IMR-90 (cell line): ENCODE measurements around the gene HDDC3. TPM values are rescaled to one million over a fixed set of nuclear protein-coding genes. Genes with fewer than 3 reads are reported as not detected.

Experiments
- ATAC-seq: fragments of 200-7000 bp; cut with Tn5 transposase; 2 replicates; pipeline ENCODE4 v1.9.1; 2020; ENCODE audit warnings: low read depth, mild to moderate bottlenecking, moderate library complexity
- BruUV-seq: library from RNA; stranded (reverse); fragments of 400-500 nt; replicated peaks from 2 replicates; lab custom pipeline; 2021; lab: Mats Ljungman, UMichigan
- CTCF ChIA-PET: fragments of 300-600 bp; formaldehyde crosslinking; extraction: SDS; loops from one replicate; lab custom pipeline; 2021; ENCODE audit warnings: antibody characterized with exemption; lab: Yijun Ruan, JAX
- POLR2A ChIA-PET: fragments of 300-600 bp; sonication (Branson Sonifier 250); formaldehyde crosslinking; loops from one replicate; lab custom pipeline; 2022; ENCODE audit warnings: antibody characterized with exemption; ENCODE audit not compliant: unreplicated experiment; lab: Charles Lee
- DNase-seq: peaks from one replicate; pipeline ENCODE4 v3.0.0; 2013
- H2AFZ ChIP-seq: replicated peaks from 2 replicates; pipeline ENCODE3; 2013; ENCODE audit warnings: low read length, mild to moderate bottlenecking; ENCODE audit not compliant: poor library complexity
- H2AK5ac ChIP-seq: 2 replicates; pipeline ENCODE4 v1.6.1; 2013; ENCODE audit warnings: low read depth, low read length, inconsistent platforms
- H2AK9ac ChIP-seq: replicated peaks from 2 replicates; pipeline ENCODE3; 2013; ENCODE audit warnings: mild to moderate bottlenecking, low read depth, low read length, moderate library complexity; ENCODE audit not compliant: poor library complexity
- H2BK120ac ChIP-seq: 2 replicates; pipeline ENCODE4 v1.6.1; 2013; ENCODE audit warnings: low read depth, low read length, inconsistent platforms
- H2BK15ac ChIP-seq: 3 replicates; pipeline ENCODE4 v1.6.1; 2013; ENCODE audit warnings: low read depth, low read length, inconsistent platforms
- H2BK20ac ChIP-seq: 2 replicates; pipeline ENCODE4 v1.6.1; 2013; ENCODE audit warnings: low read depth, mild to moderate bottlenecking, inconsistent platforms, low read length, moderate library complexity
- H2BK5ac ChIP-seq: 2 replicates; pipeline ENCODE4 v1.6.1; 2013; ENCODE audit warnings: mild to moderate bottlenecking, low read depth, low read length, inconsistent platforms; ENCODE audit not compliant: poor library complexity, severe bottlenecking
- H3K14ac ChIP-seq: replicated peaks from 2 replicates; pipeline ENCODE4 v1.6.1; 2013; ENCODE audit warnings: low read depth, low read length, inconsistent platforms
- H3K18ac ChIP-seq: 2 replicates; pipeline ENCODE4 v1.6.1; 2013; ENCODE audit warnings: low read depth, low read length, control low read depth
- H3K23ac ChIP-seq: 2 replicates; pipeline ENCODE4 v1.6.1; 2013; ENCODE audit warnings: low read depth, low read length, inconsistent platforms
- H3K27ac ChIP-seq: 2 replicates; pipeline ENCODE4 v1.5.1; 2013; ENCODE audit warnings: mild to moderate bottlenecking, control low read depth, low read length; ENCODE audit not compliant: insufficient read depth
- H3K27me3 ChIP-seq: 2 replicates; pipeline ENCODE4 v1.6.1; 2013; ENCODE audit warnings: low read length; ENCODE audit not compliant: control insufficient read depth, insufficient read depth
- H3K36me3 ChIP-seq: 2 replicates; pipeline ENCODE4 v1.6.1; 2013; ENCODE audit warnings: low read length, mixed read lengths; ENCODE audit not compliant: control insufficient read depth, insufficient read depth
- H3K4ac ChIP-seq: 2 replicates; pipeline ENCODE4 v1.6.1; 2013; ENCODE audit warnings: low read depth, low read length, inconsistent platforms
- H3K4me1 ChIP-seq: 2 replicates; pipeline ENCODE4 v1.6.1; 2013; ENCODE audit warnings: low read length, mixed read lengths; ENCODE audit not compliant: control insufficient read depth, insufficient read depth
- H3K4me2 ChIP-seq: 2 replicates; pipeline ENCODE4 v1.6.1; 2013; ENCODE audit warnings: low read depth, mild to moderate bottlenecking, control low read depth, low read length, moderate library complexity
- H3K4me3 ChIP-seq: 2 replicates; pipeline ENCODE4 v1.5.1; 2013; ENCODE audit warnings: low read depth, mild to moderate bottlenecking, control low read depth, low read length, moderate library complexity; ENCODE audit not compliant: insufficient read depth
- H3K56ac ChIP-seq: 2 replicates; pipeline ENCODE4 v1.6.1; 2013; ENCODE audit warnings: low read length, inconsistent platforms; ENCODE audit not compliant: insufficient read depth; ENCODE audit errors: extremely low read depth
- H3K79me1 ChIP-seq, 2 experiments: 2 replicates each; pipeline ENCODE4 v1.6.1; 2013; ENCODE audit warnings: low read length in 2 of 2, inconsistent platforms in 1 of 2, low read depth in 1 of 2
- H3K9ac ChIP-seq: 2 replicates; pipeline ENCODE4 v1.6.1; 2013; ENCODE audit warnings: low read depth, low read length, control low read depth
- H3K9me1 ChIP-seq: 2 replicates; pipeline ENCODE4 v1.6.1; 2013; ENCODE audit warnings: low read length, inconsistent platforms; ENCODE audit not compliant: insufficient read depth
- H3K9me3 ChIP-seq: 2 replicates; pipeline ENCODE4 v1.6.1; 2013; ENCODE audit warnings: low read length; ENCODE audit not compliant: control insufficient read depth, insufficient read depth
- H4K20me1 ChIP-seq: 2 replicates; pipeline ENCODE4 v1.6.1; 2013; ENCODE audit warnings: low read length, inconsistent platforms; ENCODE audit not compliant: insufficient read depth
- H4K5ac ChIP-seq: 2 replicates; pipeline ENCODE4 v1.6.1; 2013; ENCODE audit warnings: mild to moderate bottlenecking, low read depth, low read length, control low read depth
- H4K8ac ChIP-seq, 2 experiments: 2 replicates each; pipeline ENCODE4 v1.6.1; 2013; ENCODE audit warnings: low read depth in 2 of 2, low read length in 2 of 2, control low read depth in 1 of 2, inconsistent platforms in 1 of 2
- H4K91ac ChIP-seq: 2 replicates; pipeline ENCODE4 v1.6.1; 2013; ENCODE audit warnings: low read depth, low read length, inconsistent platforms; ENCODE audit not compliant: insufficient read depth
- BHLHE40 ChIP-seq: fragments of 150-350 bp; IDR thresholded peaks from 2 replicates; pipeline ENCODE4 v1.6.1; 2016; ENCODE audit warnings: mild to moderate bottlenecking, low read depth, low read length
- CEBPB ChIP-seq: IDR thresholded peaks from 2 replicates; pipeline ENCODE4 v1.6.1; 2012; ENCODE audit warnings: low read depth, low read length, improper control_type of control experiment
- CTCF ChIP-seq: conservative IDR thresholded peaks from 2 replicates; pipeline ENCODE4 v1.5.1; 2012; ENCODE audit warnings: mild to moderate bottlenecking, low read depth, low read length, improper control_type of control experiment
- ELK1 ChIP-seq: fragments of 150-350 bp; IDR thresholded peaks from 2 replicates; pipeline ENCODE4 v1.6.1; 2016; ENCODE audit warnings: low read depth, mild to moderate bottlenecking, low read length, moderate library complexity, borderline replicate concordance
- FOS ChIP-seq: fragments of 150-350 bp; IDR thresholded peaks from 2 replicates; pipeline ENCODE4 v1.6.1; 2016; ENCODE audit warnings: low read depth, low read length
- MXI1 ChIP-seq: IDR thresholded peaks from 2 replicates; pipeline ENCODE4 v1.6.1; 2012; ENCODE audit warnings: low read depth, mild to moderate bottlenecking, low read length, moderate library complexity, borderline replicate concordance
- NFE2L2 ChIP-seq: fragments of 150-350 bp; IDR thresholded peaks from 2 replicates; pipeline ENCODE4 v1.6.1; 2016; ENCODE audit warnings: low read depth, mild to moderate bottlenecking, low read length
- RAD21 ChIP-seq: IDR thresholded peaks from 2 replicates; pipeline ENCODE4 v1.6.1; 2012; ENCODE audit warnings: low read length, improper control_type of control experiment
- RCOR1 ChIP-seq: IDR thresholded peaks from 2 replicates; pipeline ENCODE4 v1.6.1; 2012; ENCODE audit warnings: mild to moderate bottlenecking, low read length, improper control_type of control experiment; ENCODE audit not compliant: insufficient replicate concordance
- USF2 ChIP-seq: fragments of 150-350 bp; IDR thresholded peaks from 2 replicates; pipeline ENCODE4 v1.6.1; 2017; ENCODE audit warnings: mild to moderate bottlenecking, antibody characterized with exemption, low read length, low read depth
- WGBS, 2 experiments: methylation state at CpG; one replicate each; pipeline versions ENCODE4 v1.1.5 to v1.1.7; 2013; ENCODE audit warnings: missing lambda C conversion rate in 2 of 2; ENCODE audit not compliant: insufficient read length in 1 of 2; ENCODE audit errors: extremely low coverage in 2 of 2; 5-methylcytosine and 5-hydroxymethylcytosine counted together
- dilution Hi-C: fragments of 300-500 bp; cut with HindIII; formaldehyde crosslinking; loops from one replicate; pipeline ENCODE4 v1.14.3; 2018; ENCODE audit warnings: low sequenced_read_pairs; ENCODE audit not compliant: unreplicated experiment
- in situ Hi-C: fragments of 300-500 bp; cut with MboI; formaldehyde crosslinking; loops from 3 replicates; pipeline ENCODE4 v1.14.3; 2019; ENCODE audit warnings: low sequenced_read_pairs, inconsistent platforms, mixed read lengths
- intact Hi-C: fragments of 100-400 bp; cut with micrococcal nuclease; formaldehyde crosslinking; loops from 2 replicates; pipeline ENCODE4 v1.10.0; 2022
- polyA plus RNA-seq, 3 experiments: library from polyadenylated mRNA; depleted of rRNA; stranded (reverse); fragments of >200 nt; gene quantifications; 2 replicates each; pipeline ENCODE4 v1.2.3, GENCODE V29; 2012; ENCODE audit warnings: low replicate concordance in 1 of 3
- total RNA-seq: library from RNA; depleted of rRNA; stranded (reverse); fragments of >200 nt; gene quantifications from 2 replicates; pipeline ENCODE4 v1.2.3, GENCODE V29; 2012

The HDDC3 gene
- total and polyA plus RNA-seq, 2 of the 4 experiments (the other 2 are of a cell fraction): 7.9 to 10.7 TPM

- Histone ChIP-seq H3K4ac (no peak overlapping the region), H2AK5ac (no peak overlapping the region), H3K27ac (no peak overlapping the region), H3K4me3 (no peak overlapping the region), H3K27me3 (no peaks in the 10 kb centered on the region), H3K23ac (no peak overlapping the region), H2BK120ac (no peak overlapping the region), H2BK20ac (no peak overlapping the region), H3K4me1 (no peaks in the 10 kb centered on the region), H2BK5ac (no peak overlapping the region), H3K9ac (no peak overlapping the region), H2AK9ac (no peak overlapping the region), H4K20me1 (no peaks in the 10 kb centered on the region), H4K91ac (no peak overlapping the region), H3K79me1 (peaks cover 11 to 23% of the 10 kb centered on the region in 2 experiments; a peak in 3 of 4 replicates), H4K8ac (no peak overlapping the region), H3K9me3 (no peaks in the 10 kb centered on the region), H3K56ac (no peak overlapping the region), H3K14ac (no peak overlapping the region), H2BK15ac (no peak overlapping the region), H3K4me2 (no peak overlapping the region), H4K5ac (no peak overlapping the region), H3K9me1 (0 out of 2 replicates have a peak, but pooled peaks cover 5% of the 10 kb centered on the region), H3K36me3 (peaks cover 31% of the 10 kb centered on the region), H2AFZ (no peak overlapping the region), H3K18ac (no peak overlapping the region)
- dilution Hi-C loops (no loop called here), in situ Hi-C loops (no loop called here), intact Hi-C loops (no loop called here)
- no peak for DNase-seq
- no CpG with 5 or more reads among the region's 1 CpG for WGBS, 2 experiments
- no peak for ATAC-seq
- no TSS peak for BruUV-seq
- POLR2A ChIA-PET: no interaction called here
- TF ChIP-seq RAD21 (no peak), USF2 (no peak), ELK1 (no peak), CEBPB (no peak), RCOR1 (no peak), NFE2L2 (no peak), FOS (no peak), BHLHE40 (no peak), MXI1 (no peak), CTCF (no peak)
- CTCF ChIA-PET: interaction anchor here (2.0 kb wide), 1 partner anchor 11 kb away, joined by 7 read pairs; no protein-coding TSS in a partner anchor
Measured at GRCh38 chr15:90968434-90968833, 36.1 kb upstream of the HDDC3 start.
